ENCODE measurements around the gene WDR38. TPM values are rescaled to one million over a fixed set of nuclear protein-coding genes. Genes with fewer than 3 reads are reported as not detected.
A peak's percentile ranks its signal among the peaks of the same experiment; 100 is the strongest.

The WDR38 gene
- total and polyA plus RNA-seq, 12 donors: 0.04 to 0.22 TPM; not detected in 10

DNA sequence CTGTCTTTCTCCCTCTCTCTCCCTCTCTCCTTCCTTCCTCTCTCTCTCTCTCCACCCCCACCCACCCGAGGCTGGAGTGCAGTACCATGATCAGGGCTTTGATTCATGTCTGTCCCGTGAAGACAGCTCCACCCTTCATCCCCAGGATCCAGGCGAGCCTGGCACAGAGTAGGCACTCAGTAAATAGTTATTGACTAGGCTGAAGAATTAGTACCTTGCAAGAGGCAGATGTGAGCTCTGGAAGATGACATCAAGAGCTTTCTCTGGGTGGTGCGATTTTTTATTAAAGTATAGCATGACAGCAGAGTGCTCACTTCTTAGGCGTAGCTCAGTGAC, 24.0 kb upstream of the WDR38 start:
- intact Hi-C loops (cut with DNase I): no loop called here
- no peaks in the 10 kb centered on the region for H3K27me3 ChIP-seq
- no peak for DNase-seq
- TF ChIP-seq, protein P1, sequence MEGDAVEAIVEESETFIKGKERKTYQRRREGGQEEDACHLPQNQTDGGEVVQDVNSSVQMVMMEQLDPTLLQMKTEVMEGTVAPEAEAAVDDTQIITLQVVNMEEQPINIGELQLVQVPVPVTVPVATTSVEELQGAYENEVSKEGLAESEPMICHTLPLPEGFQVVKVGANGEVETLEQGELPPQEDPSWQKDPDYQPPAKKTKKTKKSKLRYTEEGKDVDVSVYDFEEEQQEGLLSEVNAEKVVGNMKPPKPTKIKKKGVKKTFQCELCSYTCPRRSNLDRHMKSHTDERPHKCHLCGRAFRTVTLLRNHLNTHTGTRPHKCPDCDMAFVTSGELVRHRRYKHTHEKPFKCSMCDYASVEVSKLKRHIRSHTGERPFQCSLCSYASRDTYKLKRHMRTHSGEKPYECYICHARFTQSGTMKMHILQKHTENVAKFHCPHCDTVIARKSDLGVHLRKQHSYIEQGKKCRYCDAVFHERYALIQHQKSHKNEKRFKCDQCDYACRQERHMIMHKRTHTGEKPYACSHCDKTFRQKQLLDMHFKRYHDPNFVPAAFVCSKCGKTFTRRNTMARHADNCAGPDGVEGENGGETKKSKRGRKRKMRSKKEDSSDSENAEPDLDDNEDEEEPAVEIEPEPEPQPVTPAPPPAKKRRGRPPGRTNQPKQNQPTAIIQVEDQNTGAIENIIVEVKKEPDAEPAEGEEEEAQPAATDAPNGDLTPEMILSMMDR (IDR thresholded peaks at IDR 0.05): no peak
- peaks cover 0 to 16% (median 0%) of the 10 kb centered on the region in 11 donors for H3K9me3 ChIP-seq
- H3K4me1 ChIP-seq: peaks cover 15 to 37% (median 27%) of the 10 kb centered on the region in 9 donors
- WGBS, 2 donors: 51 to 59% methylated on average over 5 of the region's 5 CpGs
- H3K4me3 ChIP-seq: no peak overlapping the region
- no peaks in the 10 kb centered on the region for H3K36me3 ChIP-seq
- no peak overlapping the region for H3K27ac ChIP-seq
- no peak for ATAC-seq

DNA sequence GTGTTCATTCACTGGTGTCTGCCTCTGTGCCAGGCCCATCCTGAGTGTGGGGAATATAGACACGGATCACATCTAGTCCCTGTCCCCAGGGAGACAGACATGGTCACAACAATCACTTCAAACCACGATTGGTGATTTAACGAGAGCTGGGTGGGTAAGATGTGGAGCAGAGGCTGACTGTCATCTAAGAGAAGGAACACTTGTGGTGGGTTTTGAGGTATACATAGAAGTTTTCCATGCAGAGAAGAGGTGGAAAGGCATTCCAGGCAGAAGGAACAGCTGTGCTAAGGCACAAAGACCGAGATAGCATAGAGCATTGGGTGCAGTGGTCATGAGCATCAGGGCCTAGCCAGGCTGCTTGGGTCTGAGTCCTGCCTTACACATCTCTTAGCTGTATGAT, 22.7 kb upstream of the WDR38 start:
- TF ChIP-seq, protein P1 (IDR thresholded peaks at IDR 0.05): no peak
- no peak for ATAC-seq
- WGBS, 2 donors: 69 to 70% methylated on average over 4 of the region's 4 CpGs
- Histone ChIP-seq H3K36me3 (no peaks in the 10 kb centered on the region), H3K9me3 (peaks cover 0 to 9% (median 0%) of the 10 kb centered on the region in 11 donors), H3K27ac (no peak overlapping the region), H3K27me3 (no peaks in the 10 kb centered on the region), H3K4me3 (no peak overlapping the region), H3K4me1 (peaks cover 25 to 50% (median 40%) of the 10 kb centered on the region in 9 donors)
- intact Hi-C loops (cut with DNase I): loop anchor here in 4 of 10 donors (5.0 kb wide), 2 partner anchors 33 to 38 kb away; no protein-coding TSS in a partner anchor
- no peak for DNase-seq

DNA sequence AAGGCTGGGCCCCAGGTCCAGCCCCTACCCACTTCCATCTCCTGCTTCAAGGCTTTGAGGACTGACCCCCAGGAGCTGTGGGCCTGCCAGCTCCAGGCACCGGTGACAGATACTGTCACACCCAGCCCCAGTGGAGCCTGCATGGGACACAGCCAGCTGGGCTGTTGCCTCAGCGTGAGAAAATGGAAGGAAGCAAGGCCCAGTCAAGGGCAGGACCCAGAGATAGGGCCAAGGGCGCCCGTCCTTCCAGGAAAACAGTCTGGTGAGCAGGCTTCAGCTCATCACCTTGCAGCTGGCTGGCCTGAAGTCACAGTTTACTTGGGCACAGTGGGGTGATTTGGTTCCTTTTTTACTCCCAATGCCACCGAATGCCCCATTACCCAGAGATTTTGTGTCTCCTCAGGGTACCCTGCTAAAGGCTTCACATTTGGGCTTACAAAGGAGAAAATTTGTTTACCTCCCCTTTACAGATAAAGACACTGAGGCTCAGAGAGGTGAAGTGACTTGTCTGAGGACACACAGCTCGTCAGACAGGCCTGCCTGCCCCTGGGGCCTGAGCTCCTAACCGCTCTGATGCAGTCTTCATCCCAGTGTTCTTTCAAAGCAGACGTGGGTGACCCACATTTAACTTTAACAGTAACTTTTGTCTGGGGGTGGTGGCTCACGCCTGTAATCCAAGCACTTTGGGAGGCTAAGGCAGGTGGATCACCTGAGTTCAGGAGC, 21.5 kb upstream of the WDR38 start:
- H3K4me3 ChIP-seq: no peak overlapping the region
- peak; percentile 82 to 83 for DNase-seq
- TF ChIP-seq, protein P1 (IDR thresholded peaks at IDR 0.05): no peak
- intact Hi-C loops (cut with DNase I): loop anchor here in 5 of 10 donors (1.0 to 5.0 kb wide), 4 partner anchors 35 to 52 kb away; no protein-coding TSS in a partner anchor
- H3K27me3 ChIP-seq: no peaks in the 10 kb centered on the region
- no peaks in the 10 kb centered on the region for H3K36me3 ChIP-seq
- peaks cover 25 to 62% (median 50%) of the 10 kb centered on the region in 9 donors for H3K4me1 ChIP-seq
- ATAC-seq: peak; percentile 80 to 91 (median 85)
- WGBS, 2 donors: 38 to 42% methylated on average over 9 of the region's 9 CpGs
- no peaks in the 10 kb centered on the region for H3K9me3 ChIP-seq
- H3K27ac ChIP-seq: peak overlapping the region; percentile 64 to 96 (median 85)

DNA sequence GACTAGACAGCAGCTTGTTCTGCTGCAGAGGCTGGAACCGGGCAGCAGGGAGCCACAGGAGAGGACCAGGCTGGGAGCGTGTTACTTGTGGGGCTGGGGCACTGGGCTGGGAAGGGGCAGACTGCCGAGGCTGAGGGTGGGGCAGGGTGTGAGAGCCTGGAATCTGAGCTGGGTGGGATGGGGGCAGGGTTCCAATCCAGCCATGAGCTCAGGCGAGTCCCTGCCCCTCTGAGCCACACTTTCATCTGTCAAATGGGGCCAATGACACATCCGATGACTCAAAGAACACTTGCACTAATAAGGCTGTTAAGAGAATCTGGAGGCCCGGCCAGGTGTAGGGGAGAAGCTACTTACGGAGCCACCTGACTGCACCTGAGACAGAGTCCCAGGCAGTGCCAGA, 18.7 kb upstream of the WDR38 start:
- H3K4me3 ChIP-seq: no peak overlapping the region
- H3K27ac ChIP-seq: peak overlapping the region; percentile 60 to 96 (median 88)
- H3K27me3 ChIP-seq: peaks cover 0 to 6% (median 0%) of the 10 kb centered on the region in 7 donors
- intact Hi-C loops (cut with DNase I): loop anchor here in 4 of 10 donors (5.0 kb wide), 2 partner anchors 37 to 42 kb away; no protein-coding TSS in a partner anchor
- H3K4me1 ChIP-seq: peaks cover 25 to 62% (median 50%) of the 10 kb centered on the region in 9 donors
- no peaks in the 10 kb centered on the region for H3K9me3 ChIP-seq
- no peak for DNase-seq
- TF ChIP-seq, protein P1 (IDR thresholded peaks at IDR 0.05): no peak
- no peaks in the 10 kb centered on the region for H3K36me3 ChIP-seq
- peak in 7 of 8 donors; percentile 2 to 31 (median 12) for ATAC-seq
- WGBS, 2 donors: 34 to 51% methylated on average over 7 of the region's 7 CpGs
